Thyroid gland (tissue), 4 donors: ENCODE measurements around the gene WDR64.

Experiments used
- POLR2A ChIP-seq, 2 donors: fragments of 450-650 bp; IDR thresholded peaks; one replicate each; pipeline ENCODE4 v1.6.1; 2017; ENCODE audit warnings: antibody characterized with exemption in 2 of 2, mild to moderate bottlenecking in 2 of 2, moderate library complexity in 1 of 2
- TF ChIP-seq, protein P1 (sequence below), 6 experiments: fragments of 200-600 bp in 3 of 6; fragments of 450-650 bp in 3 of 6; sonication (generic) in 3 of 6; IDR thresholded peaks; one replicate each; pipeline ENCODE4 v1.5.1; 2016 to 2019; ENCODE audit warnings: antibody characterized with exemption in 6 of 6, mild to moderate bottlenecking in 2 of 6, inconsistent platforms in 1 of 6, moderate library complexity in 1 of 6

GRCh38 chr1:241829468-241829867 lies 177.4 kb downstream of the WDR64 start:
- TF ChIP-seq, protein P1, sequence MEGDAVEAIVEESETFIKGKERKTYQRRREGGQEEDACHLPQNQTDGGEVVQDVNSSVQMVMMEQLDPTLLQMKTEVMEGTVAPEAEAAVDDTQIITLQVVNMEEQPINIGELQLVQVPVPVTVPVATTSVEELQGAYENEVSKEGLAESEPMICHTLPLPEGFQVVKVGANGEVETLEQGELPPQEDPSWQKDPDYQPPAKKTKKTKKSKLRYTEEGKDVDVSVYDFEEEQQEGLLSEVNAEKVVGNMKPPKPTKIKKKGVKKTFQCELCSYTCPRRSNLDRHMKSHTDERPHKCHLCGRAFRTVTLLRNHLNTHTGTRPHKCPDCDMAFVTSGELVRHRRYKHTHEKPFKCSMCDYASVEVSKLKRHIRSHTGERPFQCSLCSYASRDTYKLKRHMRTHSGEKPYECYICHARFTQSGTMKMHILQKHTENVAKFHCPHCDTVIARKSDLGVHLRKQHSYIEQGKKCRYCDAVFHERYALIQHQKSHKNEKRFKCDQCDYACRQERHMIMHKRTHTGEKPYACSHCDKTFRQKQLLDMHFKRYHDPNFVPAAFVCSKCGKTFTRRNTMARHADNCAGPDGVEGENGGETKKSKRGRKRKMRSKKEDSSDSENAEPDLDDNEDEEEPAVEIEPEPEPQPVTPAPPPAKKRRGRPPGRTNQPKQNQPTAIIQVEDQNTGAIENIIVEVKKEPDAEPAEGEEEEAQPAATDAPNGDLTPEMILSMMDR (IDR thresholded peaks at IDR 0.05) = no peak
- TF ChIP-seq POLR2A (IDR thresholded peaks at IDR 0.05) = no peak
